Mucosa of rectum (tissue), 2 donors: ENCODE results near the gene OLFML2A.

ENCODE experiments used
- H3K27ac ChIP-seq, 2 donors: one replicate each; pipeline ENCODE4 v1.7.0; 2013; ENCODE audit warnings: inconsistent platforms in 2 of 2, low read depth in 2 of 2, low read length in 2 of 2
- H3K27me3 ChIP-seq, 2 donors: one replicate each; pipeline ENCODE4 v1.7.0; 2013; ENCODE audit warnings: low read length in 2 of 2; ENCODE audit not compliant: control insufficient read depth in 2 of 2, insufficient read depth in 2 of 2
- H3K36me3 ChIP-seq, 2 donors: one replicate each; pipeline ENCODE4 v1.7.0; 2013; ENCODE audit warnings: low read length in 2 of 2; ENCODE audit not compliant: control insufficient read depth in 2 of 2, insufficient read depth in 2 of 2
- H3K4me1 ChIP-seq, 2 donors: one replicate each; pipeline ENCODE4 v1.7.0; 2013; ENCODE audit warnings: low read length in 2 of 2, mild to moderate bottlenecking in 1 of 2; ENCODE audit not compliant: control insufficient read depth in 2 of 2, insufficient read depth in 2 of 2
- H3K4me3 ChIP-seq, 2 donors: one replicate each; pipeline ENCODE4 v1.7.0; 2013; ENCODE audit warnings: low read length in 2 of 2
- H3K9ac ChIP-seq, 2 donors: one replicate each; pipeline ENCODE4 v1.7.0; 2013; ENCODE audit warnings: low read length in 2 of 2, low read depth in 1 of 2, mild to moderate bottlenecking in 1 of 2
- H3K9me3 ChIP-seq, 2 donors: one replicate each; pipeline ENCODE4 v1.7.0; 2013; ENCODE audit warnings: low read length in 2 of 2; ENCODE audit not compliant: control insufficient read depth in 2 of 2
- donor health status: healthy.
- donor health status: Normal muscosa, but diverticular disease.

OLFML2A gene

DNA sequence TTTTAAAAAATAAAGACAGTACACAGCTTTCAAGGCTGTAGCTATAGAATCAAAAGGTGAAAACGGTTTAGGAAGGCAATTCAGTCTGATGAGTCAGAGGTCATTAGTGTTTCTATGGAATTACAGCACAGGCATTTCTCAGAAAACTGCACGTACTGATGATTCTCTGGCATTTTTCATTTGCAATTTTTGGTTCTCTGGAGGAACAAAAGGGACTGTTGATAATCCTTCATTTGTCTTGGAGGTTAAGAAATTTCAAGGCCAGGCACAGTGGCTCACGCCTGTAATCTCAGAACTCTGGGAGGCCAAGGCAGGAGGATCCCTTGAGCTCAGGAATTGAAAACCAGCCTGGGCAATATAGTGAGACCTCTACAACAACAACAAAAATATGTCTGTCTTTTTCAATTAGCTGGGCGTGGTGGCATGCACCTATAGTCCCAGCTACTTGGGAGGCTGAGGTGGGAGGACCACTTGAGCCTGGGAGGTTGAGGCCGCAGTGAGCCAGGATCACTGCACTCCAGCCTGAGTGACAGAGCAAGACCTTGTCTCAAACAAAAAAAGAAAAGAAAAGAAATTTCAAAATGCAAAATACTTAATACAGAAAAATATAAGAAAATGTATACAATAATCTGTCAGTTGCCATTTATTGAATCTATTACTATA is 33.1 kb upstream of the OLFML2A start:
- H3K4me1 ChIP-seq, result no peaks in the 10 kb centered on the region
- no peaks in the 10 kb centered on the region for H3K9me3 ChIP-seq
- no peaks in the 10 kb centered on the region for H3K36me3 ChIP-seq
- no peak overlapping the region for H3K27ac ChIP-seq
- no peaks in the 10 kb centered on the region for H3K27me3 ChIP-seq
- no peak overlapping the region for H3K9ac ChIP-seq
- no peak overlapping the region for H3K4me3 ChIP-seq

DNA sequence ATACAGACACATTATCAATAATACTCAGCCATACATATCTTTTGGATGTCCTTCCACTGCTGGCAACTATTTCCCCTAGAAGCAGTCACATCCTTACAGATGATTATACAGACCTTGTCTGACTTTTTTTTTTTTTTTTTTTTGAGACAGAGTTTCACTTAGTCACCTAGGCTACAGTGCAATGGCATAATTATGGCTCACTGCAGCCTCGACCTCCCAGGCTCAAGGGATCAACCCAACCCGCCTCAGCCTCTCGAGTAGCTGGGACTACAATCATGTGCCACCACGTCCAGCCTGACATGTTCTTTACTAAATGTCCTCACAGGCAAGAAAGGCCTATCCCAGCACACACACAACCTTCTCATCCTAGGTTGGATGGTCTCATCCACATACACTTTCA is 29.9 kb upstream of the OLFML2A start:
- H3K9ac ChIP-seq, result no peak overlapping the region
- H3K4me1 ChIP-seq, result no peaks in the 10 kb centered on the region
- no peak overlapping the region for H3K27ac ChIP-seq
- no peaks in the 10 kb centered on the region for H3K27me3 ChIP-seq
- no peaks in the 10 kb centered on the region for H3K9me3 ChIP-seq
- H3K36me3 ChIP-seq, result no peaks in the 10 kb centered on the region
- no peak overlapping the region for H3K4me3 ChIP-seq

DNA sequence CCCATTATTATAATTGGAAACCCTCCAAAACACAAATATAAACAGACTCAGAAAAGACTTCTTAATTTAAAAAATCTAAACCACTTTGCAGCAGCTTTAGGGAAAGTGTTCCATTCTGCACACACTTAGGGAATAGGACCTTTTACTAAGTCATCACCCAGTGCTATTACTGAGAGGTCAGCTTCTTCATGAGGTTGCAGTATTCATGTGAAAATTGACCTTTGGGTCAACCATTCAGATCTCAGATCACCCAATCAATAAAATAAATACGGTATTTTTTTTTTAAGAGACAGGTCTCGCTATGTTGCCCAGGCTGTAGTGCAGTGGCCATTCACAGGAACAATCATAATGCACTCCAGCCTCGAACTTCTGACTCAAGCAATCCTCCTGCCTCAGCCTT is 27.6 kb upstream of the OLFML2A start:
- Histone ChIP-seq H3K9me3 (no peaks in the 10 kb centered on the region), H3K27me3 (no peaks in the 10 kb centered on the region), H3K27ac (no peak overlapping the region), H3K4me1 (no peaks in the 10 kb centered on the region), H3K9ac (no peak overlapping the region), H3K36me3 (no peaks in the 10 kb centered on the region), H3K4me3 (no peak overlapping the region)

DNA sequence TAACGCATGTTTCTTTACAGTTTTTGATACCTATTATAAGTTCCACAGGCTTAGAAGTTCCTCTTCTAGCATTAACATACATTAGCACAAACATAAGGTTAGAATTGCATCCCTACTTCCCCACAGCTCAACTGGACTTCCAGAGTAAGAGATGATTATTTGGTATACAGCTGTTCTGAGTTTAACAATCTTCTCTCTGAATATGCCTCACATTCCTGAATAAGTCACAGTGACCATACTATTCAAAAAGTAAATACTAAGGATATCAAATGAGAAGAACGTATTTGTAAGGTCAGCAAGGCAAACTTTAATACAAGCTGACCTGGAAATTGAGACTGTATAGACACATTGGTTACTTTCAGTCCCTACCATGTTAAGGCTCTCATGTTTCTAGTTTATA is 27.2 kb upstream of the OLFML2A start:
- H3K4me1 ChIP-seq, result no peaks in the 10 kb centered on the region
- no peak overlapping the region for H3K4me3 ChIP-seq
- H3K27me3 ChIP-seq, result no peaks in the 10 kb centered on the region
- no peaks in the 10 kb centered on the region for H3K9me3 ChIP-seq
- no peaks in the 10 kb centered on the region for H3K36me3 ChIP-seq
- no peak overlapping the region for H3K27ac ChIP-seq
- no peak overlapping the region for H3K9ac ChIP-seq

DNA sequence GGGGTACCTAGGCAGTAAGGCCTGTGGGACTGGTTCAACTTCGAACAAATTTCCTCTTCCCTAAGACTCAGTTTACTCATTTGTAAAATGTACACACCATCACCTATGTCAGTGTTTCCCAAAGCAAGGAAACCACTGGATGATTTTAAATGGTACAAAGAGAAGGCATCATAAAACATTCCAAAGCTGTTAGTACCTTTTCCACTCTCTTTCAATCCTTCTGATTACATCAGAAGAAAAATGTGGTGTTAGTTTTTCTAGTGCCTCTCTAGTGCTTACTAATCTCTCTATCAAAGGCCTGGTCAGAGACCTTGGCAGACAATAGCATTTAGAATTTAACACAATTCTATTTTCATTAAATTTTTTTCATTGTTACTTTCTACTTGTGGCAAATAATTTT is 24.0 kb upstream of the OLFML2A start:
- Histone ChIP-seq H3K9ac (no peak overlapping the region), H3K27me3 (no peaks in the 10 kb centered on the region)

DNA sequence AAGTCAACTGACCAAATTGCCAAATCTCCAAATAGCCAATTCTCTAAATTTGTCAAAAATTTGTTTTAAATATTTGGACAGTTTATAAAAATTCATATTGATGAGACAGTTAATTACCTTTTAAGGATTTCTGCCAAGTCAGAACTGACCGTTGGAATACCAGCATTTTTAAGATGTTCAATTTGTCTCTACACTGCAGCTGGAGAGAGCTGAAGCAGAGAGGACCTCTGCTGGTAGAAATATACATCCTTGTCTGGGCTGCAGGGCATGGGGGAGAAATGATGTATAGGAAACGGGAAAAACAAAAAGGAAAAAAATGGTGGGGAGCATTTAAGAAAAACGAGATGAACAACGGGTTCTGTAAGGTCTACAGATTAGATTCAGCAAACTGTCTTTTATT is 22.6 kb upstream of the OLFML2A start:
- H3K27ac ChIP-seq, result no peak overlapping the region
- H3K36me3 ChIP-seq, result no peaks in the 10 kb centered on the region
- no peaks in the 10 kb centered on the region for H3K9me3 ChIP-seq
- no peaks in the 10 kb centered on the region for H3K27me3 ChIP-seq
- no peaks in the 10 kb centered on the region for H3K4me1 ChIP-seq
- H3K9ac ChIP-seq, result no peak overlapping the region
- H3K4me3 ChIP-seq, result no peak overlapping the region

More for the DNA sequence above, 24.0 kb upstream of the OLFML2A start:
- no peaks in the 10 kb centered on the region for H3K9me3 ChIP-seq
- H3K27ac ChIP-seq, result no peak overlapping the region
- no peak overlapping the region for H3K4me3 ChIP-seq
- H3K4me1 ChIP-seq, result no peaks in the 10 kb centered on the region
- no peaks in the 10 kb centered on the region for H3K36me3 ChIP-seq

DNA sequence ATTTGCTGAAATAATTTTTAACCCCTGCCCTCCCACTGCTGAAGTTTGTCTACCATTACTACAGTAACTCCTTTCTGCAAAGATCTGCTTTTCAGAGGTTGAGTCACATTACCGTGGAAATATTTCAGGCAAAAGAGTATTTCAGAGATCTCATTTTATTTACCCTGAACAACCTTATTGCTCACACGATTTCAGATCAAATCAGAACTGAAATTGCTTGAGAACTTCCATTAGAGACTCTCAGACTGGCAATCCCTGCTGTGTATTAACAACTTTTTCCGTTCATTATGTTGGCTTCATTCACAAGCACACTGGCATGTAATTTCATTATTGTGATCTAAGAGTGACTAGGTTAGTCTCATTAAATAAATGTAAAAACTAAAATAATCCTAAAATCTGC is 21.9 kb upstream of the OLFML2A start:
- H3K27ac ChIP-seq, result no peak overlapping the region
- H3K9me3 ChIP-seq, result no peaks in the 10 kb centered on the region
- H3K4me1 ChIP-seq, result no peaks in the 10 kb centered on the region
- no peak overlapping the region for H3K4me3 ChIP-seq
- H3K36me3 ChIP-seq, result no peaks in the 10 kb centered on the region
- H3K27me3 ChIP-seq, result no peaks in the 10 kb centered on the region
- H3K9ac ChIP-seq, result no peak overlapping the region

DNA sequence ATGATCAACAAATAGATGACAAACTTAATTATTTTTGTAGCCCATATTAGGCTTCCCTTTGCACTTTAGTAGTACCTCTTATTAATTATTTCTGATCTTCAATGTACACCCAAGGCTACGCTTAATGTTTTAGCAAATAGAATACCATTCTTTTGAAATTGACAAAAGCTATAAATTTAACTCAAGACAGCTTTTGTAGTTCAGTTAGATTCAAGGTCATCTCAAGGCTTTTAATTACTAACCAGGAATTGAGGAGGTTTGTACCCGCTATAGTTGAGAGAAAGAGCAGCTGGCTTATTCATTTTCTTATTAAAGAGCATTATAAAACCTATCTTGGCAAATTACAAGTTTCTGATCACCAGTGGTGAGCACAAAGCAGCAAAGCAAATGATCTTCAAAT is 20.9 kb upstream of the OLFML2A start:
- Histone ChIP-seq H3K36me3 (no peaks in the 10 kb centered on the region), H3K9me3 (no peaks in the 10 kb centered on the region), H3K4me1 (no peaks in the 10 kb centered on the region), H3K27me3 (no peaks in the 10 kb centered on the region), H3K27ac (no peak overlapping the region), H3K9ac (no peak overlapping the region), H3K4me3 (no peak overlapping the region)

DNA sequence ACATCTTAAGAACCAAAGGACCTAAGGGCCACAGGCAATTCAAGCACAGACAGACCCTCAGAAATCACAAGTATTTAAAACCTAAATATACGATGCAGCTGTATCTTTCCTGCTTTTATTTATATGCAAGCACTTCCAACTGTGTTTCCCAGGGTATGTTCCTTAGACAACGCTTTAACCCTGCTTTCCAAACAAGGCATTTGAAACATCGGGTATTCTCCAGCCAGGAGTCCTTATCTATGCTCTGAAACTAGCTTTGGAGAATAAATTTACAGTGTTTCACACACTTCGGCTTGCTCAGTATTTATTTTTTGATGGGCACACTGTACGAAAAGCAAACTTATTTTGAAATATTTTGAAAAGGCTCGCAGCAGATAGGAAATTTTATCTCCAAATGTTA is 19.3 kb upstream of the OLFML2A start:
- Histone ChIP-seq H3K36me3 (no peaks in the 10 kb centered on the region), H3K4me3 (no peak overlapping the region), H3K27me3 (no peaks in the 10 kb centered on the region), H3K27ac (no peak overlapping the region), H3K4me1 (no peaks in the 10 kb centered on the region), H3K9me3 (no peaks in the 10 kb centered on the region), H3K9ac (no peak overlapping the region)

DNA sequence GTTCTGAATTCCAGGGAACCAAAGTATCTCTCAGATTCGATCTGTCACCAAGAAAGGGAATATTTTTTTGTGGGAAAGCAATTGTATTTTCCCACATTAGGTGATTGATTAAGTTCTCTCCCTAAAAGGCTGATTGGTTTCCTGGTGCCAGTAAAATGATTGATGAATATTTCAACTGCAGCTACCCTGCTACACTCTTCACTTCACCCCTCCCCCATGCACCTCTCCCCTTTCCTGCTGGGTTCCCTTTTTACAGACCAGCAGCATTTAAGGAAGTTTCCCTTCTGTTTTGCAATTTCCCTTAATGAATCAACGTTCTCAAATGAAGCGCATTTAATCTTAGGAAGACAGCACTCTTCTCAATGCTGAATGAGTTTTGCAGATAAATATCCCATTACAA is 18.9 kb upstream of the OLFML2A start:
- Histone ChIP-seq H3K4me3 (no peak overlapping the region), H3K36me3 (no peaks in the 10 kb centered on the region), H3K9ac (no peak overlapping the region), H3K4me1 (no peaks in the 10 kb centered on the region), H3K27ac (no peak overlapping the region), H3K27me3 (no peaks in the 10 kb centered on the region), H3K9me3 (no peaks in the 10 kb centered on the region)

DNA sequence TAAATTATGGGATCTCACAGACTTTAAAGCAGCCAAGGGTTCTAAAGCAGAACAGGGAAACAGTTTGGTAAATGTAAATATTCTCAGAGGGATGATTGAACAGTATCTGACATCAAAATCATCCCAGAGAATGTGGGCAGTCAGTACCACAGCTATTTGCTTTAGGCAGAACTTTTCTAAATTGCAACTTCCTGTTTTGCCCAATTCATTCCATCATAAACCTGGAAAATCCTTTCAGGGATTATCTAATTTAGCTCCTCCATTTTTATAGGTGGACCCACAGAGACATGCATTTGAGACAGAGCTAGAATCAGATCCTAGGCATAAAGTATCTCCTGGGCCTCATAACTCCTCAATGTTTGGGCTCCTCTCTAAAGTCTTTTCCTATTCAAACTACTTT is 18.2 kb upstream of the OLFML2A start:
- no peak overlapping the region for H3K4me3 ChIP-seq
- no peaks in the 10 kb centered on the region for H3K4me1 ChIP-seq
- H3K9ac ChIP-seq, result no peak overlapping the region
- no peak overlapping the region for H3K27ac ChIP-seq
- no peaks in the 10 kb centered on the region for H3K27me3 ChIP-seq
- H3K9me3 ChIP-seq, result no peaks in the 10 kb centered on the region
- no peaks in the 10 kb centered on the region for H3K36me3 ChIP-seq
